A549 (cell line): ENCODE data around the gene ARFRP1. TPM values are rescaled to one million over a fixed set of nuclear protein-coding genes. Genes with fewer than 3 reads are reported as not detected.
A peak's percentile ranks its signal among the peaks of the same experiment; 100 is the strongest.

Source experiments
- ATAC-seq, 2 experiments: fragments of 200-7000 bp in 1 of 2; fragments of >200 bp in 1 of 2; cut with Nextera tagmentation in 1 of 2; cut with Tn5 transposase in 1 of 2; 3 replicates each; pipeline versions ENCODE4 v1.8.0 to v1.9.1; 2018 to 2020; ENCODE audit warnings: mild to moderate bottlenecking in 1 of 2, moderate library complexity in 1 of 2
- CTCF ChIA-PET: fragments of 300-600 bp; sonication (Branson Sonifier 250); formaldehyde crosslinking; extraction: SDS; loops from one replicate; lab custom pipeline; 2021; ENCODE audit warnings: antibody characterized with exemption, inconsistent platforms; lab: Yijun Ruan, JAX
- POLR2A ChIA-PET: fragments of 350-600 bp; formaldehyde crosslinking; extraction: SDS; loops from one replicate; lab custom pipeline; 2021; ENCODE audit warnings: antibody characterized with exemption, inconsistent platforms; lab: Yijun Ruan, JAX
- DNase-seq, 2 experiments: peaks; one replicate each; pipeline versions ENCODE4 v3.0.0 to v3.0.0-alpha.2; 2011 to 2016; ENCODE audit warnings: low read depth in 1 of 2, low spot score in 1 of 2
- FAIRE-seq: peaks from 2 replicates; lab custom pipeline; 2011; peaks lifted over from hg19 to GRCh38; lab: Jason Lieb, UNC
- H3K27ac ChIP-seq, 2 experiments: fragments of >200 bp; sonication (Bioruptor Twin); formaldehyde crosslinking; 3 replicates each; pipeline ENCODE4 v1.5.1; 2016 to 2017
- H3K4me1 ChIP-seq: fragments of >200 bp; sonication (Bioruptor Twin); formaldehyde crosslinking; 3 replicates; pipeline ENCODE4 v1.6.1; 2016
- H3K4me2 ChIP-seq: fragments of >200 bp; sonication (Bioruptor Twin); formaldehyde crosslinking; 3 replicates; pipeline ENCODE4 v1.6.1; 2016
- H3K4me3 ChIP-seq: fragments of >200 bp; sonication (Bioruptor Twin); formaldehyde crosslinking; 3 replicates; pipeline ENCODE4 v1.5.1; 2016
- H3K9me3 ChIP-seq: fragments of >200 bp; sonication (Bioruptor Twin); formaldehyde crosslinking; 3 replicates; pipeline ENCODE4 v1.6.1; 2016
- BHLHE40 ChIP-seq: IDR thresholded peaks from 2 replicates; pipeline ENCODE4 v1.6.1; 2012; ENCODE audit warnings: low read depth, low read length, inconsistent platforms
- CBX2 ChIP-seq: fragments of 200-600 bp; sonication (generic); IDR thresholded peaks from 2 replicates; pipeline ENCODE4 v1.6.1; 2016; ENCODE audit warnings: low read depth, mild to moderate bottlenecking, borderline replicate concordance
- CEBPB ChIP-seq, 2 experiments: fragments of >200 bp in 1 of 2; sonication (Bioruptor Twin) in 1 of 2; formaldehyde crosslinking in 1 of 2; IDR thresholded peaks; 2 replicates each; pipeline ENCODE4 v1.6.1; 2012 to 2016
- CHD4 ChIP-seq: fragments of 200-600 bp; sonication (generic); IDR thresholded peaks from 2 replicates; pipeline ENCODE4 v1.6.1; 2016; ENCODE audit warnings: antibody characterized with exemption, mild to moderate bottlenecking, borderline replicate concordance
- CTCF ChIP-seq: fragments of >200 bp; sonication (Bioruptor Twin); formaldehyde crosslinking; IDR thresholded peaks from 3 replicates; pipeline ENCODE4 v1.5.1; 2016
- EHMT2 ChIP-seq: fragments of 200-600 bp; sonication (generic); IDR thresholded peaks from 2 replicates; pipeline ENCODE4 v1.6.1; 2016; ENCODE audit warnings: antibody characterized with exemption, low read depth, mild to moderate bottlenecking, moderate library complexity
- HEYL ChIP-seq: fragments of 250-450 bp; sonication (Bioruptor Pico); IDR thresholded peaks from 2 replicates; pipeline ENCODE4 v1.8.0; 2021; ENCODE audit warnings: mild to moderate bottlenecking, moderate library complexity
- HOXA7 ChIP-seq: fragments of 250-450 bp; sonication (Bioruptor Pico); IDR thresholded peaks from 2 replicates; pipeline ENCODE4 v1.5.0; 2020; ENCODE audit warnings: mild to moderate bottlenecking, moderate library complexity
- JUN ChIP-seq, 2 experiments: fragments of >200 bp; sonication (Bioruptor Twin); formaldehyde crosslinking; IDR thresholded peaks; 2 replicates in 1 of 2; 3 replicates in 1 of 2; pipeline ENCODE4 v1.6.1; 2016 to 2017
- JUNB ChIP-seq: fragments of >200 bp; sonication (Bioruptor Twin); formaldehyde crosslinking; IDR thresholded peaks from 2 replicates; pipeline ENCODE4 v1.6.1; 2016
- MAFK ChIP-seq: fragments of 450-650 bp; IDR thresholded peaks from 2 replicates; pipeline ENCODE4 v1.6.1; 2014; ENCODE audit not compliant: partially characterized antibody
- MAX ChIP-seq: IDR thresholded peaks from 2 replicates; pipeline ENCODE4 v1.6.1; 2012
- MAZ ChIP-seq: fragments of 150-350 bp; IDR thresholded peaks from 2 replicates; pipeline ENCODE4 v1.6.1; 2014; ENCODE audit warnings: antibody characterized with exemption, low read depth, low read length, borderline replicate concordance
- NFE2L2 ChIP-seq: fragments of 150-350 bp; conservative IDR thresholded peaks from 2 replicates; pipeline ENCODE4 v1.6.1; 2014; ENCODE audit warnings: low read length
- PHF8 ChIP-seq: fragments of 200-600 bp; sonication (generic); IDR thresholded peaks from 2 replicates; pipeline ENCODE4 v1.6.1; 2016; ENCODE audit warnings: low read depth, mild to moderate bottlenecking, antibody characterized with exemption, moderate library complexity, borderline replicate concordance
- POLR2AphosphoS2 ChIP-seq: conservative IDR thresholded peaks from 2 replicates; pipeline ENCODE4 v1.6.1; 2012; ENCODE audit warnings: low read length, improper control_type of control experiment, inconsistent platforms
- RARB ChIP-seq: fragments of 250-450 bp; sonication (Bioruptor Pico); IDR thresholded peaks from 2 replicates; pipeline ENCODE4 v1.8.0; 2021; ENCODE audit warnings: mild to moderate bottlenecking, moderate library complexity
- SMC3 ChIP-seq: fragments of >200 bp; sonication (Bioruptor Twin); formaldehyde crosslinking; IDR thresholded peaks from 3 replicates; pipeline ENCODE4 v1.6.1; 2018; ENCODE audit warnings: inconsistent platforms
- TFCP2L1 ChIP-seq: fragments of 250-450 bp; sonication (Bioruptor Pico); IDR thresholded peaks from 2 replicates; pipeline ENCODE4 v1.5.0; 2021; ENCODE audit warnings: mild to moderate bottlenecking
- USF2 ChIP-seq: fragments of 450-650 bp; IDR thresholded peaks from 2 replicates; pipeline ENCODE4 v1.6.1; 2014; ENCODE audit warnings: antibody characterized with exemption
- ZFP36 ChIP-seq: fragments of 450-650 bp; IDR thresholded peaks from 2 replicates; pipeline ENCODE4 v1.6.1; 2014; ENCODE audit warnings: borderline replicate concordance; ENCODE audit not compliant: partially characterized antibody
- ZSCAN20 ChIP-seq: fragments of 250-450 bp; sonication (Bioruptor Pico); IDR thresholded peaks from 2 replicates; pipeline ENCODE4 v1.8.0; 2022; ENCODE audit warnings: mild to moderate bottlenecking, moderate library complexity
- WGBS: methylation state at CpG from one replicate; pipeline ENCODE4 v1.1.6; 2017; ENCODE audit errors: missing lambda C conversion rate; 5-methylcytosine and 5-hydroxymethylcytosine counted together
- polyA plus RNA-seq, 4 experiments: library from polyadenylated mRNA; depleted of rRNA in 3 of 4; stranded (reverse); fragments of >200 nt; fragmentation: RNase III in 1 of 4; extraction: RNeasy Plus Mini Kit Qiagen cat#74134 plus additional on column Dnase treatment in 1 of 4; gene quantifications; 2 replicates in 3 of 4; 3 replicates in 1 of 4; pipeline ENCODE4 v1.2.3, GENCODE V29; 2011 to 2017
- TF ChIP-seq, protein P1 (sequence below): fragments of 250-450 bp; sonication (Bioruptor Pico); IDR thresholded peaks from 2 replicates; pipeline ENCODE4 v1.5.0; 2020; ENCODE audit warnings: low read depth, mild to moderate bottlenecking, moderate library complexity
- TF ChIP-seq, protein P2 (sequence below): IDR thresholded peaks from 2 replicates; pipeline ENCODE4 v1.6.1; 2012
- TF ChIP-seq, protein P3 (sequence below): fragments of >200 bp; sonication (Bioruptor Twin); formaldehyde crosslinking; IDR thresholded peaks from 3 replicates; pipeline ENCODE4 v1.6.1; 2016

ARFRP1 gene
- polyA plus RNA-seq, 2 of the 4 experiments (the other 2 are of a cell fraction), result 25.1 to 29.7 TPM

DNA sequence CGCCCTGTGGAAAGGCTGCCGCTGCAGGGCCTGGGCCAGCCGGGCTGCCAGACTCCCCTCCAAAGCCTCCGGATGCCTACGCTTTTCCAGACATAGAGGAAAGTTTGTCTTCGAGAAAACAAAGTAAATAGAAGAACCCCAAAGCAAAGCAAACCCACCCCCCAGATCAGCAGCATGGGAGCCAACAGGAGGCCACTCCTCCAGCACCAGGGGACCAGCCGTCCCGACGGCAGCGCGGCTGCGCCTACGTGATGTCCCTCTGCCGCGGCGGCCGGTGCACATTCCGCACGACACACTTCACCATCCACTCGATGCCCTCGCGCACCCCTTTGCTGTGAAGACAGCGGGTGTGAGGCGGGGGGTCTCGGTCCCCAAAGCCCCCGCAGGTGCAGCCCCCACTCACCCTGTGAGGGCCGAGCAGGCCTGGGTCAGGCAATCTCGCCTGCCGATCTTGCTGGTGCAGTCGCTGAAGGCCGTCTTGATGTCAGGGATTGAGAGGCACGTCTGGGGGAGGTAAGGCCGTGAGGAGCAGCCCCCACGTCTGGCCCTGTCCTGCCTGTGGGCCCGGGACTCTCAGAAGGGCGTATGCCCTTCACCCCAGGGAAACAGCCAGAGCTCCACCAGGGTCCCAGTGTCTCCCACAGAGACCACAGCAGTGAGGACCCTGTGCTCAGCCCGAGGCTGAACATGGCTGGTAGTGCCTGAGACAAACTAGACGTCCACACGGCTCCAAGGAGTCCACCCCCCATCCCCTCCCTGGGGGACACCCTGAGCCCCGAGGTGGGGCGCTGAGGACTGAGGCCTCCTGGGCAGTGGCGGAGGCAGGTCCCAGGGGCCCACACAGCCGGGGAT, 7.4 kb downstream of the ARFRP1 start:
- no peak for FAIRE-seq

GRCh38 chr20:63699466-63700198, 8.1 kb downstream of the ARFRP1 start:
- peak; percentile 30 to 43 for ATAC-seq

More for the DNA sequence above, 7.4 kb downstream of the ARFRP1 start:
- WGBS, result 92% methylated on average over 30 of the region's 43 CpGs
- Histone ChIP-seq H3K4me2 (no peak overlapping the region; the same call in 2 of the 3 replicates), H3K4me1 (peaks cover 33% of the 10 kb centered on the region), H3K4me3 (no peak overlapping the region), H3K27ac (peak overlapping the region; percentile 88 to 94), H3K9me3 (no peaks in the 10 kb centered on the region)
- ChIA-PET POLR2A (no interaction called here), CTCF (no interaction called here)
- ATAC-seq (no peak), DNase-seq (no peak)
- TF ChIP-seq ZSCAN20 (CRISPR knock-in tag) (no peak), HOXA7 (CRISPR knock-in tag) (no peak), MAFK (no peak), USF2 (no peak), ZFP36 (no peak), NFE2L2 (no peak), PHF8 (no peak)
- TF ChIP-seq, protein P1, sequence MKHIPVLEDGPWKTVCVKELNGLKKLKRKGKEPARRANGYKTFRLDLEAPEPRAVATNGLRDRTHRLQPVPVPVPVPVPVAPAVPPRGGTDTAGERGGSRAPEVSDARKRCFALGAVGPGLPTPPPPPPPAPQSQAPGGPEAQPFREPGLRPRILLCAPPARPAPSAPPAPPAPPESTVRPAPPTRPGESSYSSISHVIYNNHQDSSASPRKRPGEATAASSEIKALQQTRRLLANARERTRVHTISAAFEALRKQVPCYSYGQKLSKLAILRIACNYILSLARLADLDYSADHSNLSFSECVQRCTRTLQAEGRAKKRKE (CRISPR knock-in tag), result no peak

DNA sequence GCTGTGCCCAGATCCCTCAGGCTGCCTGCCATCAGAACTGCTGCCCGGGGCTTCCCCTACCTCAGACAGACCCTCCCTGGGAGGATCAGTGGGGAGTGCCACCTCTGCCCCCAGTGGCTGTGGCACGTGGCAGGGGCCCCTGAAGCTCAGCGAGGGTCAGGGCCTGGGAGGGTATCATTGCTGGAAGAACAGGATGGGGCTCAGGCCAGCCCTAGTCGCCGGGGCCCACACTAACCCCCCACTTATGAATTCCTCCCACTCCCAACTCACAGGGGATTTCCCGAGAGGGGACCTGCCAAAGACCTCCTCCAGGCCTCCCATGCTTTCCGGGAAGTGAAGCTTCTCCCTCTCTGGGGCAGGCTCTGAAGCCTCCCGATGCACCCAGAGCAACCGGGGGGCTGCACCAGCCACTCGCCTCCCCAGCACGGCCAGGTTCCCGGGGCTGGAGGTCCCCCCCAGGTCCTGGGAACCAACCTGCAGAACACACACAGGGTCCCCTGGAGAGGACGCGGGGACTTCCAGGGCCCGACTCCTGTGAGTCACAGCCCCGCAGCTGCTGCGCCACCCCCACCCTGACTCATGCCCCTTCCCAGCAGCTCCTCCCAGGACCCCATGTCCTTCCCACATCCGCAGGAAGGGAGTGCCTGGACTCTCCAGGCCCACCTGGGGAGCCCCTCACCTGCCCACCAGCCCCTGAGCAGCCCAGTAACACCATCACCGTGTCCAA, 8.9 kb downstream of the ARFRP1 start:
- FAIRE-seq (no peak), ATAC-seq (peak; percentile 74), DNase-seq (peak; percentile 83)
- Histone ChIP-seq H3K4me1 (peaks cover 33% of the 10 kb centered on the region), H3K4me3 (0 out of 3 replicates have a peak overlapping the region, but pooled peaks have one; percentile 6), H3K9me3 (no peaks in the 10 kb centered on the region), H3K4me2 (peak overlapping the region; percentile 82), H3K27ac (peak overlapping the region; percentile 88 to 94)
- CTCF ChIA-PET, result interaction anchor here (0.8 to 2.4 kb wide), 8 partner anchors 9 to 275 kb away, joined by 3 to 6 read pairs (median 3); partner anchors contain the start of genes ARFRP1, LIME1, PTK6 and SLC2A4RG
- WGBS, result 3% methylated on average over 5 of the region's 19 CpGs
- POLR2A ChIA-PET, result interaction anchor here (0.7 to 3.0 kb wide), 6 partner anchors 9 to 166 kb away, joined by 3 to 38 read pairs (median 4); partner anchors contain the start of genes ARFRP1, TPD52L2 and ZGPAT
- TF ChIP-seq POLR2AphosphoS2, result no peak; the same call in none of the 2 replicates
- TF ChIP-seq, protein P2, sequence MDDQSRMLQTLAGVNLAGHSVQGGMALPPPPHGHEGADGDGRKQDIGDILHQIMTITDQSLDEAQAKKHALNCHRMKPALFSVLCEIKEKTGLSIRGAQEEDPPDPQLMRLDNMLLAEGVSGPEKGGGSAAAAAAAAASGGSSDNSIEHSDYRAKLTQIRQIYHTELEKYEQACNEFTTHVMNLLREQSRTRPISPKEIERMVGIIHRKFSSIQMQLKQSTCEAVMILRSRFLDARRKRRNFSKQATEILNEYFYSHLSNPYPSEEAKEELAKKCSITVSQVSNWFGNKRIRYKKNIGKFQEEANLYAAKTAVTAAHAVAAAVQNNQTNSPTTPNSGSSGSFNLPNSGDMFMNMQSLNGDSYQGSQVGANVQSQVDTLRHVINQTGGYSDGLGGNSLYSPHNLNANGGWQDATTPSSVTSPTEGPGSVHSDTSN, result 0 out of 2 replicates have a peak, but pooled peaks have one; percentile 38
- TF ChIP-seq EHMT2, result no peak
- no peak for TF ChIP-seq TFCP2L1 (CRISPR knock-in tag)
- TF ChIP-seq CTCF, result no peak
- TF ChIP-seq MAZ, result no peak
- no peak for TF ChIP-seq CHD4
- TF ChIP-seq BHLHE40, result no peak
- TF ChIP-seq, protein P3, sequence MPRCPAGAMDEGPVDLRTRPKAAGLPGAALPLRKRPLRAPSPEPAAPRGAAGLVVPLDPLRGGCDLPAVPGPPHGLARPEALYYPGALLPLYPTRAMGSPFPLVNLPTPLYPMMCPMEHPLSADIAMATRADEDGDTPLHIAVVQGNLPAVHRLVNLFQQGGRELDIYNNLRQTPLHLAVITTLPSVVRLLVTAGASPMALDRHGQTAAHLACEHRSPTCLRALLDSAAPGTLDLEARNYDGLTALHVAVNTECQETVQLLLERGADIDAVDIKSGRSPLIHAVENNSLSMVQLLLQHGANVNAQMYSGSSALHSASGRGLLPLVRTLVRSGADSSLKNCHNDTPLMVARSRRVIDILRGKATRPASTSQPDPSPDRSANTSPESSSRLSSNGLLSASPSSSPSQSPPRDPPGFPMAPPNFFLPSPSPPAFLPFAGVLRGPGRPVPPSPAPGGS, result no peak
- no peak for TF ChIP-seq CEBPB (IDR thresholded peaks at IDR 0.05)
- no peak for TF ChIP-seq NFE2L2
- TF ChIP-seq HOXA7 (CRISPR knock-in tag), result peak; percentile 42; the same call in 1 of the 2 replicates
- TF ChIP-seq MAX, result peak; percentile 55
- no peak for TF ChIP-seq SMC3

More at GRCh38 chr20:63699466-63700198, 8.1 kb downstream of the ARFRP1 start:
- ChIA-PET CTCF (interaction anchor here (1.0 to 1.1 kb wide), 3 partner anchors 12 to 96 kb away, joined by 3 read pairs; partner anchors contain the start of gene LIME1), POLR2A (interaction anchor here (0.7 to 3.0 kb wide), 6 partner anchors 8 to 166 kb away, joined by 3 to 38 read pairs (median 4); partner anchors contain the start of genes ARFRP1, TPD52L2 and ZGPAT)
- Histone ChIP-seq H3K27ac (peak overlapping the region; percentile 88 to 94), H3K9me3 (no peaks in the 10 kb centered on the region), H3K4me1 (peaks cover 33% of the 10 kb centered on the region), H3K4me3 (0 out of 3 replicates have a peak overlapping the region, but pooled peaks have one; percentile 6), H3K4me2 (peak overlapping the region; percentile 82)
- no peak for FAIRE-seq
- DNase-seq, result no peak
- WGBS, result 59% methylated on average over 15 of the region's 24 CpGs
- TF ChIP-seq NFE2L2, result no peak
- no peak for TF ChIP-seq JUN (IDR thresholded peaks at IDR 0.05)
- TF ChIP-seq CBX2, result no peak
- no peak for TF ChIP-seq HEYL (CRISPR knock-in tag)
- peak; percentile 3; the same call in 1 of the 2 replicates for TF ChIP-seq JUNB
- no peak for TF ChIP-seq RARB
